ENCODE measurements around the gene ASPRV1. TPM values are rescaled to one million over a fixed set of nuclear protein-coding genes. Genes with fewer than 3 reads are reported as not detected.

Gene ASPRV1
- polyA plus RNA-seq, 1 of the 3 experiments (the other 2 are of a cell fraction), result 0.20 TPM

DNA sequence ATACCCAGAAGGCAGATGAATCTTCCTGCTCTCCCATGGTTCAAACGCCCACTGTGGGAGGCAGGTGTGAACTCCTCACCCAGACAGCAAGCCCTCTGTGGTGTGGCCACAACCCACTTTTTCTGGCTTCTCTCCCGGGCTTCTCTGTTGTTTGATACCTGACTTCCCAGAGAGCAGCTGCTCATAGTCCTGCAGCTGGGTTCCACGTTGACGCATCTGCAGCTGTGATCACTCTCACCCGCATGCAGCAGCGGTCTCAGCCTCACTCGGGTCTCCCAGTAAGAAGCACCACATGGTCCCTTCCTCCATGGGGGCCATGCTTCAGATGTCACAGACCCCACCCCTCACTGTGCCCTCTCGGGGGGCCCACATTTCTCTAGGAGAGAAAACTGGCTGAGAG lies 3.5 kb downstream of the ASPRV1 start (continued):
- TF ChIP-seq, protein P1, sequence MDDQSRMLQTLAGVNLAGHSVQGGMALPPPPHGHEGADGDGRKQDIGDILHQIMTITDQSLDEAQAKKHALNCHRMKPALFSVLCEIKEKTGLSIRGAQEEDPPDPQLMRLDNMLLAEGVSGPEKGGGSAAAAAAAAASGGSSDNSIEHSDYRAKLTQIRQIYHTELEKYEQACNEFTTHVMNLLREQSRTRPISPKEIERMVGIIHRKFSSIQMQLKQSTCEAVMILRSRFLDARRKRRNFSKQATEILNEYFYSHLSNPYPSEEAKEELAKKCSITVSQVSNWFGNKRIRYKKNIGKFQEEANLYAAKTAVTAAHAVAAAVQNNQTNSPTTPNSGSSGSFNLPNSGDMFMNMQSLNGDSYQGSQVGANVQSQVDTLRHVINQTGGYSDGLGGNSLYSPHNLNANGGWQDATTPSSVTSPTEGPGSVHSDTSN (IDR thresholded peaks at IDR 0.05), result no peak
- TF ChIP-seq ELF1 (IDR thresholded peaks at IDR 0.05) (no peak), MEF2A (IDR thresholded peaks at IDR 0.05; ENCODE audit: borderline replicate concordance, low read depth) (no peak), NFIC (IDR thresholded peaks at IDR 0.05; ENCODE audit: borderline replicate concordance) (no peak)

GRCh38 chr2:69956475-69956979 lies 4.9 kb downstream of the ASPRV1 start:
- no peaks in the 10 kb centered on the region for H3K36me3 ChIP-seq (replicated peaks in 1 of 2; ENCODE audit: control insufficient read depth in 1 of 2, insufficient read depth in 2 of 2, low read length in 1 of 2)
- ChIA-PET POLR2A (no interaction called here), CTCF (no interaction called here)
- H3K4me2 ChIP-seq, result no peak overlapping the region
- H2AFZ ChIP-seq (ENCODE audit: low read depth), result no peak overlapping the region
- no peaks in the 10 kb centered on the region for H3F3A ChIP-seq (replicated peaks; ENCODE audit: insufficient read depth)
- H4K20me1 ChIP-seq (ENCODE audit: insufficient read depth), result no peaks in the 10 kb centered on the region
- H3K79me2 ChIP-seq (ENCODE audit: insufficient read depth), result no peaks in the 10 kb centered on the region
- H3K27me3 ChIP-seq (ENCODE audit: insufficient read depth), result peaks cover 12% of the 10 kb centered on the region; the same call in 1 of the 2 replicates
- H3K9ac ChIP-seq, result no peak overlapping the region
- no peak overlapping the region for H3K4me3 ChIP-seq (ENCODE audit: low read depth in 2 of 2, low read length in 1 of 2)
- H3K9me2 ChIP-seq, result no peaks in the 10 kb centered on the region
- H3K4me1 ChIP-seq (ENCODE audit: control insufficient read depth in 1 of 2, insufficient read depth in 2 of 2, low read depth in 1 of 2, low read length in 1 of 2), result no peaks in the 10 kb centered on the region
- 62% methylated on average over 6 of the region's 6 CpGs for WGBS (ENCODE audit: low lambda C conversion rate)
- DNase-seq, result no peak
- no peak for TF ChIP-seq JUND (IDR thresholded peaks at IDR 0.05)
- TF ChIP-seq FOXJ3 (CRISPR knock-in tag; IDR thresholded peaks at IDR 0.05), result no peak
- TF ChIP-seq SMC3 (IDR thresholded peaks at IDR 0.05; ENCODE audit: low read depth, low read length), result no peak
- no peak for TF ChIP-seq POLR2AphosphoS5 (IDR thresholded peaks at IDR 0.05; ENCODE audit: low read depth, low read length)
- TF ChIP-seq NFIC (IDR thresholded peaks at IDR 0.05; ENCODE audit: borderline replicate concordance), result no peak
- TF ChIP-seq EZH2phosphoT487 (IDR thresholded peaks at IDR 0.05; ENCODE audit: borderline replicate concordance, low read depth), result no peak
- no peak for TF ChIP-seq CTCF (IDR thresholded peaks at IDR 0.05)
- no peak for TF ChIP-seq RCOR1 (IDR thresholded peaks at IDR 0.05; ENCODE audit: low read length)
- TF ChIP-seq RFX5 (IDR thresholded peaks at IDR 0.05; ENCODE audit: low read length), result no peak
- TF ChIP-seq TAF1 (IDR thresholded peaks at IDR 0.05; ENCODE audit: borderline replicate concordance, low read depth, low read length), result no peak
- no peak for TF ChIP-seq MXI1 (IDR thresholded peaks at IDR 0.05; ENCODE audit: low read depth, low read length)
- H3K27ac ChIP-seq (ENCODE audit: low read depth in 2 of 2, low read length in 1 of 2), result no peak overlapping the region
- H3K9me3 ChIP-seq, result no peaks in the 10 kb centered on the region

DNA sequence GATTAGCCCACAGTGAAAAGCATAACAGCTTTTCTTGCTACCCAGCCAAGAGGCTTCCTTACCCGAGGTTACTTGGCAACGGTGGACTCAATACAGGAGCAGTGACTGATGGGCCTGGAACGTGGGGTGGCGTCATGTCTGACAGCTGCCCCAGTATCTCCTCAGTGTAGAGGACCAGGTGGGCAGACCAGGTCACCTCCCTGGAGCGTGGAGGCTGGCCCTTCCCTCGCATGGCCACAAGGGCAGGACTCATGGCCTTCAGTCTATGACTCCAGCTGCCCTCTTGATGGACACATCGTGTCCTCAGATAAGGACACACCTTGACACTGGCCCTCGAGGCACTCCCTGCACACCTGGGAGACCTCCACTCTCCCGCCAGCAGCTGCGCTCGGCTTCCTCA lies 6.4 kb downstream of the ASPRV1 start:
- no peaks in the 10 kb centered on the region for H3K9me3 ChIP-seq
- no peak overlapping the region for H3K27ac ChIP-seq (ENCODE audit: low read depth in 2 of 2, low read length in 1 of 2)
- no peaks in the 10 kb centered on the region for H3K9me2 ChIP-seq
- no peaks in the 10 kb centered on the region for H3K4me1 ChIP-seq (ENCODE audit: control insufficient read depth in 1 of 2, insufficient read depth in 2 of 2, low read depth in 1 of 2, low read length in 1 of 2)
- H3F3A ChIP-seq (replicated peaks; ENCODE audit: insufficient read depth), result no peaks in the 10 kb centered on the region
- H3K4me3 ChIP-seq (ENCODE audit: low read depth in 2 of 2, low read length in 1 of 2), result no peak overlapping the region
- no peaks in the 10 kb centered on the region for H3K79me2 ChIP-seq (ENCODE audit: insufficient read depth)
- ChIA-PET POLR2A (no interaction called here), CTCF (interaction anchor here (1.2 kb wide), 1 partner anchor 231 kb away, joined by 3 read pairs; no protein-coding TSS in a partner anchor)
- no peak overlapping the region for H2AFZ ChIP-seq (ENCODE audit: low read depth)
- 76% methylated on average over 11 of the region's 11 CpGs for WGBS (ENCODE audit: low lambda C conversion rate)
- no peak overlapping the region for H3K4me2 ChIP-seq
- no peak overlapping the region for H3K9ac ChIP-seq
- H3K27me3 ChIP-seq (ENCODE audit: insufficient read depth), result peaks cover 12% of the 10 kb centered on the region; the same call in 1 of the 2 replicates
- DNase-seq, result no peak
- H3K36me3 ChIP-seq (replicated peaks in 1 of 2; ENCODE audit: control insufficient read depth in 1 of 2, insufficient read depth in 2 of 2, low read length in 1 of 2), result no peaks in the 10 kb centered on the region
- no peaks in the 10 kb centered on the region for H4K20me1 ChIP-seq (ENCODE audit: insufficient read depth)
- no peak for TF ChIP-seq USF1 (IDR thresholded peaks at IDR 0.05; ENCODE audit: borderline replicate concordance, low read depth)
- no peak for TF ChIP-seq JUND (IDR thresholded peaks at IDR 0.05)
- no peak for TF ChIP-seq MXI1 (IDR thresholded peaks at IDR 0.05; ENCODE audit: low read depth, low read length)
- no peak for TF ChIP-seq FOXJ3 (CRISPR knock-in tag; IDR thresholded peaks at IDR 0.05)
- no peak for TF ChIP-seq SMC3 (IDR thresholded peaks at IDR 0.05; ENCODE audit: low read depth, low read length)
- no peak for TF ChIP-seq TEAD4 (IDR thresholded peaks at IDR 0.05; ENCODE audit: borderline replicate concordance, insufficient read depth)
- TF ChIP-seq FOSL2 (IDR thresholded peaks at IDR 0.05; ENCODE audit: borderline replicate concordance, low read depth), result no peak
- TF ChIP-seq GATA2 (CRISPR knock-in tag; IDR thresholded peaks at IDR 0.05), result no peak
- TF ChIP-seq REST (IDR thresholded peaks at IDR 0.05; ENCODE audit: low read depth, low read length), result no peak
- no peak for TF ChIP-seq CHD2 (IDR thresholded peaks at IDR 0.05; ENCODE audit: low read length, partially characterized antibody)
